ENCODE results near the gene AGAP3. TPM values are rescaled to one million over a fixed set of nuclear protein-coding genes. Genes with fewer than 3 reads are reported as not detected.

Gene AGAP3
- polyA plus RNA-seq, 3 donors = 6.4 to 133 (median 6.8) TPM

- H3K4me1 Mint-ChIP-seq = peaks cover 16% of the 10 kb centered on the region
- WGBS (ENCODE audit: insufficient coverage) = 97% methylated on average over 9 of the region's 10 CpGs
- TF ChIP-seq CTCF (IDR thresholded peaks at IDR 0.05) = no peak
- peaks cover 14% of the 10 kb centered on the region for H3K79me2 ChIP-seq (ENCODE audit: insufficient read depth, low read length)
- peaks cover 0 to 4% of the 10 kb centered on the region in 2 donors for H3K36me3 ChIP-seq (replicated peaks in 1 of 2; ENCODE audit: control insufficient read depth in 1 of 2, insufficient read depth in 2 of 2, low read length in 2 of 2)
- no peak overlapping the region for H3K4me3 ChIP-seq (replicated peaks in 1 of 3; ENCODE audit: low read depth in 2 of 3, low read length in 3 of 3)
- H3K9me3 Mint-ChIP-seq = peaks cover 0 to 1% (median 0%) of the 10 kb centered on the region in 7 donors
- H3K36me3 Mint-ChIP-seq = peaks cover 19 to 20% of the 10 kb centered on the region in 2 donors
- H3K27me3 ChIP-seq (ENCODE audit: control insufficient read depth in 2 of 2, insufficient read depth in 2 of 2, low read length in 2 of 2) = no peaks in the 10 kb centered on the region
- intact Hi-C loops (cut with micrococcal nuclease) = loop anchor here in 1 of 2 donors (2.0 kb wide), 1 partner anchor 13 kb away; no protein-coding TSS in a partner anchor
- H2AFZ ChIP-seq (ENCODE audit: insufficient read depth, low read depth, low read length, poor library complexity, severe bottlenecking) = no peak overlapping the region
- H3K27ac ChIP-seq (ENCODE audit: low read depth in 1 of 2, low read length in 2 of 2) = no peak overlapping the region
- H3K4me3 Mint-ChIP-seq = no peak overlapping the region
- no peaks in the 10 kb centered on the region for H3K4me1 ChIP-seq (ENCODE audit: control insufficient read depth in 1 of 2, insufficient read depth in 2 of 2, low read length in 2 of 2)
- H3K9ac ChIP-seq (ENCODE audit: insufficient read depth, low read length, poor library complexity, severe bottlenecking) = no peak overlapping the region
- peaks cover 3 to 8% (median 4%) of the 10 kb centered on the region in 3 donors for H3K27me3 Mint-ChIP-seq (ENCODE audit: low read depth in 3 of 3)
- no peaks in the 10 kb centered on the region for H3K9me3 ChIP-seq (replicated peaks in 1 of 2; ENCODE audit: control insufficient read depth in 1 of 2, insufficient read depth in 1 of 2, low read length in 2 of 2)
- DNase-seq = no peak
- no peak overlapping the region for H3K27ac Mint-ChIP-seq
- peaks cover 100% of the 10 kb centered on the region for H4K20me1 ChIP-seq (ENCODE audit: insufficient read depth, low read length)
- H3K4me2 ChIP-seq (replicated peaks; ENCODE audit: extremely low read depth, low read length, poor library complexity, severe bottlenecking) = no peak overlapping the region
Measured at GRCh38 chr7:151107882-151108281, 21.6 kb downstream of the AGAP3 start.

DNA sequence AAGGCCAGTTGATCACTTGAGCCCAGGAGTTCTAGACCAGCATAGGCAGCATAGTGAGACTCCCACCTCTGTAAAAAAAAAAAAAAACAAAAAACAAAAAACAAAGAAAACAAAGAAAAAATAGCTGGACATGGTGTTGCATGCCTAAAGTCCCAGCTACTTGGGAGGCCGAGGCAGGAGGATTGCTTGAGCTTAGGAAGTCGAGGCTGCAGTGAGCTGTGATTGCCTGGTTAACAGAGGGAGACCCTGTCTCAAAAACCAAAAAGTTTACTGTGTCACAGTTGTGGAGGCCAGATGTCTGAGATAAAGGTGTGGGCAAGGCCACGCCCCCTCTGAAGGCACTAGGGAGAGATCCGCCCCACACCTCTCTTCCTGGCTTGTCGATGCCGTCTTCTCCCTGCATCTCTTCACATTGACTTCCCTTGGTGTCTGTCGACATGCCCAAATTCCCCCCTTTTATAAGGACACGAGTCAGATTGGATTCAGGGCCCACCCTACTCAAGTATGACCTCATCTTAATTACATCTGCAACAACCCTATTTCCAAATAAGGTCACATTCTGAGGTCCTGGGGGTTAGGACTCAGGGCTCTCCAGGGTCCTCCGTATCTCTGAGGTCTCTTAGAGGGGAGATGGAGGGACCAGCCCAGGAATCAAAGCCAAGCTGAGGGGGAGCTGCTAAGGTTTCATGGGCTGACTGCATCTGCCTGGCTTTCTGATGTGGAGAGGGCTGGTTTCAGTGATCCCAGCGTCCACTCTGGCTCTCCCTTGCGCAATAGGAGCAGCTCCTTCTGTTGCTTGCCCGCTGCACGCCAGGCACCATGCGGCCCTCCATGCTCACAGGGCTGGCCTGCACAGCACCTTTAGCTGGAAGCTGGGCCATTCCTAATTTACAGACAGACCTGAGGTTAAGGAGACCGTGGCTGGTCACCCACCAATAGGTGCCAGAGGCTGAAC is 23.1 kb downstream of the AGAP3 start:
- peaks cover 3 to 4% of the 10 kb centered on the region in 2 donors for H3K4me1 ChIP-seq (ENCODE audit: control insufficient read depth in 1 of 2, insufficient read depth in 2 of 2, low read length in 2 of 2)
- no peak for TF ChIP-seq CTCF (IDR thresholded peaks at IDR 0.05)
- H3K4me1 Mint-ChIP-seq = peaks cover 19% of the 10 kb centered on the region
- 80% methylated on average over 15 of the region's 15 CpGs for WGBS (ENCODE audit: insufficient coverage)
- peak overlapping the region in 3 of 7 donors; percentile 15 to 71 (median 50) for H3K27ac Mint-ChIP-seq
- no peak overlapping the region for H2AFZ ChIP-seq (ENCODE audit: insufficient read depth, low read depth, low read length, poor library complexity, severe bottlenecking)
- H3K4me3 Mint-ChIP-seq = no peak overlapping the region
- no peak overlapping the region for H3K4me3 ChIP-seq (replicated peaks in 1 of 3; ENCODE audit: low read depth in 2 of 3, low read length in 3 of 3)
- DNase-seq = no peak
- peaks cover 0 to 4% (median 0%) of the 10 kb centered on the region in 7 donors for H3K9me3 Mint-ChIP-seq
- H3K9me3 ChIP-seq (replicated peaks in 1 of 2; ENCODE audit: control insufficient read depth in 1 of 2, insufficient read depth in 1 of 2, low read length in 2 of 2) = no peaks in the 10 kb centered on the region
- peaks cover 17% of the 10 kb centered on the region for H3K79me2 ChIP-seq (ENCODE audit: insufficient read depth, low read length)
- H3K27me3 Mint-ChIP-seq (ENCODE audit: low read depth in 3 of 3) = peaks cover 14 to 22% (median 16%) of the 10 kb centered on the region in 3 donors
- no peak overlapping the region for H3K4me2 ChIP-seq (replicated peaks; ENCODE audit: extremely low read depth, low read length, poor library complexity, severe bottlenecking)
- peaks cover 100% of the 10 kb centered on the region for H4K20me1 ChIP-seq (ENCODE audit: insufficient read depth, low read length)
- intact Hi-C loops (cut with micrococcal nuclease) = loop anchor here (2.0 to 10.0 kb wide), 8 partner anchors 15 to 215 kb away; partner anchors contain the start of genes ABCB8 (in 1 of the 2) and SLC4A2 (in 1 of the 2)
- peaks cover 2 to 12% of the 10 kb centered on the region in 2 donors for H3K27me3 ChIP-seq (ENCODE audit: control insufficient read depth in 2 of 2, insufficient read depth in 2 of 2, low read length in 2 of 2)
- H3K36me3 ChIP-seq (replicated peaks in 1 of 2; ENCODE audit: control insufficient read depth in 1 of 2, insufficient read depth in 2 of 2, low read length in 2 of 2) = peaks cover 0 to 13% of the 10 kb centered on the region in 2 donors
- H3K9ac ChIP-seq (ENCODE audit: insufficient read depth, low read length, poor library complexity, severe bottlenecking) = no peak overlapping the region
- no peak overlapping the region for H3K27ac ChIP-seq (ENCODE audit: low read depth in 1 of 2, low read length in 2 of 2)
- H3K36me3 Mint-ChIP-seq = peaks cover 25 to 31% of the 10 kb centered on the region in 2 donors

Data from CD14-positive monocyte (primary cell).